Cardiac fibroblast (primary cell): ENCODE results near the gene SBNO2.
A peak's percentile ranks its signal among the peaks of the same experiment; 100 is the strongest.
"Not testable (repeated sequence)": the region's sequence is repeated elsewhere in the genome, so short reads cannot be mapped to it uniquely, and the experiment has no call there.

Experiments used
- DNase-seq, 2 donors: peaks; one replicate each; pipeline versions ENCODE4 v3.0.0 to v3.0.0-alpha.2; 2010; ENCODE audit warnings: low read depth in 2 of 2
- H3K4me3 ChIP-seq, 2 donors: replicated peaks in 1 of 2; 1 replicate in 1 of 2; 2 replicates in 1 of 2; pipeline ENCODE4 v1.5.1; 2011; ENCODE audit warnings: low read depth in 2 of 2, low read length in 2 of 2, mild to moderate bottlenecking in 2 of 2, moderate library complexity in 1 of 2
- TF ChIP-seq, protein P1 (sequence below): IDR thresholded peaks from one replicate; pipeline ENCODE4 v1.5.1; 2011; ENCODE audit warnings: low read depth, mild to moderate bottlenecking, low read length, inconsistent platforms

SBNO2 gene

GRCh38 chr19:1131718-1132551 is 42.1 kb downstream of the SBNO2 start:
- TF ChIP-seq, protein P1, sequence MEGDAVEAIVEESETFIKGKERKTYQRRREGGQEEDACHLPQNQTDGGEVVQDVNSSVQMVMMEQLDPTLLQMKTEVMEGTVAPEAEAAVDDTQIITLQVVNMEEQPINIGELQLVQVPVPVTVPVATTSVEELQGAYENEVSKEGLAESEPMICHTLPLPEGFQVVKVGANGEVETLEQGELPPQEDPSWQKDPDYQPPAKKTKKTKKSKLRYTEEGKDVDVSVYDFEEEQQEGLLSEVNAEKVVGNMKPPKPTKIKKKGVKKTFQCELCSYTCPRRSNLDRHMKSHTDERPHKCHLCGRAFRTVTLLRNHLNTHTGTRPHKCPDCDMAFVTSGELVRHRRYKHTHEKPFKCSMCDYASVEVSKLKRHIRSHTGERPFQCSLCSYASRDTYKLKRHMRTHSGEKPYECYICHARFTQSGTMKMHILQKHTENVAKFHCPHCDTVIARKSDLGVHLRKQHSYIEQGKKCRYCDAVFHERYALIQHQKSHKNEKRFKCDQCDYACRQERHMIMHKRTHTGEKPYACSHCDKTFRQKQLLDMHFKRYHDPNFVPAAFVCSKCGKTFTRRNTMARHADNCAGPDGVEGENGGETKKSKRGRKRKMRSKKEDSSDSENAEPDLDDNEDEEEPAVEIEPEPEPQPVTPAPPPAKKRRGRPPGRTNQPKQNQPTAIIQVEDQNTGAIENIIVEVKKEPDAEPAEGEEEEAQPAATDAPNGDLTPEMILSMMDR: no peak
- peak overlapping the region; percentile 89 to 90 for H3K4me3 ChIP-seq
- DNase-seq: peak; percentile 93 to 95

- TF ChIP-seq, protein P1: no peak
- DNase-seq: no peak
- peak overlapping the region; percentile 89 to 90 for H3K4me3 ChIP-seq
Measured at GRCh38 chr19:1130771-1131717, 43.0 kb downstream of the SBNO2 start.

DNA sequence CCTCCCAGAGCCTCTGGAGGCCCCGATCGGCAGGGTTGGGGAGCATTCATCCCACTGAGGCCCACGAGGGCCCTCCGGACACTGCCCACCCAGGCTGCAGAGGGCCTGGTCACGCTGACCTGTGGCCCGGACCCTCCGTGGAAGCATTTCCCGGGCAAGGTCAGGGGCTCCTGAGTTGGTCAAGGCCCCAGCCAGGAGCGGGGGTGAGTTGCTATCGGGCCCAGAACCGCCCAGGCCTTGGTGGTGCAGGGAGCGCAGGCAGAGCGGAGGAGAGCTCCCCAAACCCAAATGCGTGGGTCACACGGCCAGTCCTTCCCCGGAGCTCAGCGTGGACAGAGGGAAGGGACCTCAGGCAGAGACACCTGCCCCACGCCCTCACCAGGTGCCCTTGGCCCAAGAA is 44.5 kb downstream of the SBNO2 start:
- no peak for DNase-seq
- TF ChIP-seq, protein P1: no peak
- peak overlapping the region in 1 of 2 donors; percentile 90 for H3K4me3 ChIP-seq

GRCh38 chr19:1129084-1129483 is 45.0 kb downstream of the SBNO2 start:
- DNase-seq: not testable (repeated sequence)
- peak overlapping the region in 1 of 2 donors; percentile 90 for H3K4me3 ChIP-seq

GRCh38 chr19:1128106-1128505 is 46.0 kb downstream of the SBNO2 start:
- no peak for DNase-seq
- TF ChIP-seq, protein P1: no peak
- no peak overlapping the region for H3K4me3 ChIP-seq

GRCh38 chr19:1126984-1127760 is 46.9 kb downstream of the SBNO2 start:
- TF ChIP-seq, protein P1: no peak

More at GRCh38 chr19:1126984-1127760, 46.9 kb downstream of the SBNO2 start:
- no peak for DNase-seq
- no peak overlapping the region for H3K4me3 ChIP-seq
